GM12892 (cell line): ENCODE results near the gene RNF145.

ENCODE experiments used
- POLR2A ChIP-seq: IDR thresholded peaks from 2 replicates; pipeline ENCODE4 v1.6.1; 2011; ENCODE audit warnings: low read depth, low read length, control low read depth
- POLR2AphosphoS5 ChIP-seq: IDR thresholded peaks from 2 replicates; pipeline ENCODE4 v1.6.1; 2011; ENCODE audit warnings: low read depth, low read length, control low read depth
- TAF1 ChIP-seq: IDR thresholded peaks from 2 replicates; pipeline ENCODE4 v1.6.1; 2011; ENCODE audit warnings: low read depth, mild to moderate bottlenecking, control low read depth, low read length, borderline replicate concordance

- TF ChIP-seq POLR2A = no peak
- no peak for TF ChIP-seq TAF1
- no peak for TF ChIP-seq POLR2AphosphoS5
These were observed 3.0 kb downstream of the RNF145 start for GRCh38 chr5:159206368-159206767.
